Kidney (tissue), 14 donors: Measurements from ENCODE around the gene UBE2J1. TPM values are rescaled to one million over a fixed set of nuclear protein-coding genes. Genes with fewer than 3 reads are reported as not detected.

ENCODE experiments used
- DNase-seq, 5 donors: peaks; one replicate each; pipeline ENCODE4 v3.0.0-alpha.2; 2013 to 2020
- FAIRE-seq: peaks from 2 replicates; lab custom pipeline; 2012; peaks lifted over from hg19 to GRCh38; lab: Jason Lieb, UNC
- H3K27ac ChIP-seq, 2 donors: one replicate each; pipeline ENCODE4 v1.7.0; 2013; ENCODE audit warnings: low read depth in 2 of 2, low read length in 2 of 2, inconsistent platforms in 1 of 2
- H3K27me3 ChIP-seq: one replicate; pipeline ENCODE4 v1.7.1; 2013; ENCODE audit warnings: low read length, inconsistent platforms; ENCODE audit not compliant: control insufficient read depth, insufficient read depth
- H3K36me3 ChIP-seq, 3 donors: one replicate each; pipeline versions ENCODE4 v1.7.0 to v1.7.1; 2013; ENCODE audit warnings: low read length in 3 of 3, control low read depth in 1 of 3, inconsistent platforms in 1 of 3; ENCODE audit not compliant: insufficient read depth in 3 of 3, control insufficient read depth in 2 of 3
- H3K4me1 ChIP-seq, 3 donors: one replicate each; pipeline versions ENCODE4 v1.7.0 to v1.7.1; 2013; ENCODE audit warnings: low read length in 3 of 3, inconsistent platforms in 1 of 3, low read depth in 1 of 3; ENCODE audit not compliant: control insufficient read depth in 2 of 3, insufficient read depth in 2 of 3
- H3K4me3 ChIP-seq, 3 donors: one replicate each; pipeline versions ENCODE4 v1.7.0 to v1.8.1; 2013; ENCODE audit warnings: low read length in 3 of 3, control low read depth in 1 of 3, inconsistent platforms in 1 of 3
- H3K9ac ChIP-seq, 3 donors: one replicate each; pipeline versions ENCODE4 v1.7.0 to v1.7.1; 2013; ENCODE audit warnings: low read length in 3 of 3, control low read depth in 1 of 3, inconsistent platforms in 1 of 3
- H3K9me3 ChIP-seq, 3 donors: one replicate each; pipeline versions ENCODE4 v1.7.0 to v1.7.1; 2013; ENCODE audit warnings: low read length in 3 of 3, control low read depth in 1 of 3, inconsistent platforms in 1 of 3; ENCODE audit not compliant: control insufficient read depth in 2 of 3, insufficient read depth in 1 of 3
- intact Hi-C: fragments of 100-400 bp; cut with DNase I; formaldehyde crosslinking; loops from one replicate; pipeline ENCODE4 v1.11.1; 2022
- polyA plus RNA-seq: library from polyadenylated mRNA; stranded (reverse); fragments of 350-450 nt; fragmentation: Illumina TruSeq; extraction: RNeasy Lipid Tissue Mini Kit (QIAGEN cat#74804); gene quantifications from one replicate; pipeline ENCODE4 v1.2.3, GENCODE V29; 2014; ENCODE audit warnings: low read depth, low replicate concordance; ENCODE audit not compliant: insufficient read depth
- total RNA-seq: library from RNA; stranded (reverse); fragmentation: NEBNext Ultra II Directional; extraction: Animal tissue kit (Norgen Biotek cat#: 25700); gene quantifications from one replicate; pipeline ENCODE4 v1.2.1, GENCODE V29; 2021
- TF ChIP-seq, protein P1 (sequence below): IDR thresholded peaks from 3 replicates; pipeline ENCODE4 v1.5.1; 2012; ENCODE audit warnings: mild to moderate bottlenecking, moderate library complexity, borderline replicate concordance; ENCODE audit not compliant: insufficient read depth; ENCODE audit errors: extremely low read depth
- donor health status: control.
- donor health status: control.
- donor health status: control.
- donor health status: control.
- donor health status: control.
- donor health status: DM: yes; HTN: yes; CAD: no.
- donor health status: Normal renal cell carcinoma (clear cell type).

Gene UBE2J1
- total and polyA plus RNA-seq, 2 donors from 2014 or later: 22.8 to 47.3 TPM

DNA sequence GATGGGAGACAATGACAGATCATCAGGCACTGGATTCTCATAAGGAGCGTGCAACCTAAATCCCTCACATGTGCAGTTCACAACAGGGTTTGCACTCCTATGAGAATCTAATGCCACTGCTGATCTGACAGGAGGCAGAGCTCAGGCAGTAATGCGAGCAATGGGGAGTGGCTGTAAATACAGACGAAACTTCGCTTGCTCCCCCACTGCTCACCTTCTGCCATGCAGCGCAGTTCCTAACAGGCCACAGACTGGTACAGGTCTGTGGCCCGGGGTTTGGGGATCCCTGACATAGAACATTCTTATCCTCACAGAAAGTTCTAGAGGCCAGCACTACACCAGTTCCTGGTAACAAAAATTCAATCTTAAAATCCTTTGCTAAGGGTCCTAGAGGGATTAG lies 36.3 kb upstream of the UBE2J1 start:
- Histone ChIP-seq H3K36me3 (no peaks in the 10 kb centered on the region), H3K9ac (no peak overlapping the region), H3K27me3 (no peaks in the 10 kb centered on the region), H3K4me3 (no peak overlapping the region), H3K27ac (no peak overlapping the region), H3K9me3 (peaks cover 0 to 6% (median 0%) of the 10 kb centered on the region in 3 donors), H3K4me1 (no peaks in the 10 kb centered on the region)
- intact Hi-C loops: no loop called here
- TF ChIP-seq, protein P1, sequence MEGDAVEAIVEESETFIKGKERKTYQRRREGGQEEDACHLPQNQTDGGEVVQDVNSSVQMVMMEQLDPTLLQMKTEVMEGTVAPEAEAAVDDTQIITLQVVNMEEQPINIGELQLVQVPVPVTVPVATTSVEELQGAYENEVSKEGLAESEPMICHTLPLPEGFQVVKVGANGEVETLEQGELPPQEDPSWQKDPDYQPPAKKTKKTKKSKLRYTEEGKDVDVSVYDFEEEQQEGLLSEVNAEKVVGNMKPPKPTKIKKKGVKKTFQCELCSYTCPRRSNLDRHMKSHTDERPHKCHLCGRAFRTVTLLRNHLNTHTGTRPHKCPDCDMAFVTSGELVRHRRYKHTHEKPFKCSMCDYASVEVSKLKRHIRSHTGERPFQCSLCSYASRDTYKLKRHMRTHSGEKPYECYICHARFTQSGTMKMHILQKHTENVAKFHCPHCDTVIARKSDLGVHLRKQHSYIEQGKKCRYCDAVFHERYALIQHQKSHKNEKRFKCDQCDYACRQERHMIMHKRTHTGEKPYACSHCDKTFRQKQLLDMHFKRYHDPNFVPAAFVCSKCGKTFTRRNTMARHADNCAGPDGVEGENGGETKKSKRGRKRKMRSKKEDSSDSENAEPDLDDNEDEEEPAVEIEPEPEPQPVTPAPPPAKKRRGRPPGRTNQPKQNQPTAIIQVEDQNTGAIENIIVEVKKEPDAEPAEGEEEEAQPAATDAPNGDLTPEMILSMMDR: no peak
- no peak for FAIRE-seq
- DNase-seq: no peak

DNA sequence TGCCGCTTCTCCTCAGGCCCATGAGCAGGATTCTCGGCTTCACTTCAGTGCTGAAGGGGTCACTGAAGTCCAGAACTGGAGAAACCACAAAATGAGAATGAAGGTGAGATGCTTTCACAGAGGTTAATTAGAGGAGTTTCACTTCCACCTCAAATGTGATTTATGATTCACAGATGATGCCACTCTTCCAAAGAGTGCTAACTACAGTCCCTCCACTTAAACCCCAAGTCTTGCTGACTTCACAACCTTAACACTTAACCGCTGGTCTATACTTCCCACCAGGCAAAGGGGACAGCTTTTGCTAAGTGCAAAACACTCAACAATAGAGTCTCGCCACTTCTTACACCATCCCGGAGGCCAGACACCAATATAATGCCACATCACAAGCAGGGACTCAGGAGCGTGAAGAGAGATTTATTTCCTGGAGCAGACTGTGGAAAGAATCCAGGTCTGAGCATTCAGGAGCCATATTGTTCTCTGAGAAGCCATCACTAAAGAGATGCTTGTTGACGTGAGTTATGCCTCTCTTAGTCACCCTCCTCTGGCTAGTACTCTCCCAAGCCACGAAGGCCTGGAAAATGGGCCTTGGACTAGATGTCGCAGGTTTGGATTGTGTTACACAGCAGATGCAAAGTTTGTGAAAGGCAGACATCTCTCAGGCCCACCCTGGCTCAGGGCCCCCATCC lies 35.1 kb upstream of the UBE2J1 start:
- FAIRE-seq (no peak), DNase-seq (no peak)
- H3K27ac ChIP-seq: no peak overlapping the region
- no peaks in the 10 kb centered on the region for H3K27me3 ChIP-seq
- no peak overlapping the region for H3K4me3 ChIP-seq
- H3K4me1 ChIP-seq: no peaks in the 10 kb centered on the region
- TF ChIP-seq, protein P1: no peak
- intact Hi-C loops: no loop called here
- H3K36me3 ChIP-seq: no peaks in the 10 kb centered on the region
- H3K9ac ChIP-seq: no peak overlapping the region
- H3K9me3 ChIP-seq: no peaks in the 10 kb centered on the region

DNA sequence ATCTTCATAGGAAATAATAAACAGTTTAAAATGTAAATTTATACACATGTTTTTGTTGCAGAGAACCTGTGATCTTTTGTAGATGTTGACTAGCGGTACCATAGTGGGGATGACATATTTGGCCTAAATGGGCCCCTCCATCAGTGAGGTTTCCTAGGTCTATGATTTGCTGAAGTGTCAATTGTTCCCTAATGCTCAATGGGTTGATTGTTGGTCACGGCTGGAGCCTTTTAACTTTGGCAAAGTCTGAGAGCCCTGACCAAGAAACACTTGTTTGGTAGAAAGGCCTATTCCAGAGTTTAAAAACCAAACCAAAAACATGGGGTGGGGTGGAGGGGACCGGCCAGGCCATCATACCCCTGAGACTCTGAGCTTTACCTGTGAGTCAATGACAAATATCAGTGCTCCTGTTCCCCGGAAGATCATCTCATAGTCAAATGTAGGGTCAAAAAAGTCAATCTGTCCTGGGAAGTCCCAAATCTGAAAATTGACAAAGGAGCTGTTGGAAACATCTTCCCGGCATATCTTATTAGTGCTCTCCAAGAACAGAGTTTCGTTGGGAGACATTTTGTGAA lies 34.5 kb upstream of the UBE2J1 start:
- Histone ChIP-seq H3K27me3 (no peaks in the 10 kb centered on the region), H3K9me3 (no peaks in the 10 kb centered on the region), H3K27ac (no peak overlapping the region), H3K4me3 (no peak overlapping the region), H3K36me3 (no peaks in the 10 kb centered on the region), H3K9ac (no peak overlapping the region), H3K4me1 (no peaks in the 10 kb centered on the region)
- intact Hi-C loops: no loop called here
- TF ChIP-seq, protein P1: no peak
- DNase-seq (no peak), FAIRE-seq (no peak)
